SK-N-MC (cell line): Measurements from ENCODE around the gene FTMT.

ENCODE experiments used
- EZH2 ChIP-seq: fragments of 200-600 bp; sonication (generic); IDR thresholded peaks from one replicate; pipeline ENCODE4 v1.6.1; 2017; ENCODE audit warnings: antibody characterized with exemption
- FOXP2 ChIP-seq: optimal IDR thresholded peaks from 2 replicates; pipeline ENCODE3; 2011; ENCODE audit warnings: mild to moderate bottlenecking, moderate library complexity; ENCODE audit not compliant: insufficient read depth; ENCODE audit errors: extremely low read length, control extremely low read depth
- POLR2AphosphoS5 ChIP-seq: IDR thresholded peaks from 2 replicates; pipeline ENCODE4 v1.6.1; 2012; ENCODE audit warnings: mild to moderate bottlenecking, low read depth, low read length, borderline replicate concordance

- no peak for TF ChIP-seq EZH2
- TF ChIP-seq POLR2AphosphoS5: no peak
- TF ChIP-seq FOXP2: no peak
These were observed 35.5 kb upstream of the FTMT start for GRCh38 chr5:121816164-121816563.
